Activated effector memory CD4-positive, alpha-beta T cell treated with Interleukin-2 at 50 U/mL for 16 hours (primary cell): ENCODE data around the gene PIM1.
"Not testable (repeated sequence)": the region's sequence is repeated elsewhere in the genome, so short reads cannot be mapped to it uniquely, and the experiment has no call there.

Experiments used
- DNase-seq: peaks from one replicate; pipeline ENCODE4 v3.0.0-alpha.2; 2020

PIM1 gene

GRCh38 chr6:37171970-37172812 is 2.2 kb downstream of the PIM1 start:
- peak; percentile 91 for DNase-seq

GRCh38 chr6:37172912-37173492 is 3.0 kb downstream of the PIM1 start:
- no peak for DNase-seq

GRCh38 chr6:37173493-37174195 is 3.7 kb downstream of the PIM1 start:
- peak; percentile 21 for DNase-seq

GRCh38 chr6:37174196-37174514 is 4.2 kb downstream of the PIM1 start:
- DNase-seq, result no peak

GRCh38 chr6:37174515-37175331 is 4.8 kb downstream of the PIM1 start:
- no peak for DNase-seq

GRCh38 chr6:37175332-37176267 is 5.6 kb downstream of the PIM1 start:
- no peak for DNase-seq

GRCh38 chr6:37176268-37177076 is 6.5 kb downstream of the PIM1 start:
- DNase-seq, result no peak

- no peak for DNase-seq
Measured at GRCh38 chr6:37177077-37177934, 7.4 kb downstream of the PIM1 start.

GRCh38 chr6:37177935-37178517 is 8.1 kb downstream of the PIM1 start:
- no peak for DNase-seq

- no peak for DNase-seq
Measured at GRCh38 chr6:37180075-37180474, 10.1 kb downstream of the PIM1 start.

- not testable (repeated sequence) for DNase-seq
Measured at GRCh38 chr6:37180610-37181009, 10.7 kb downstream of the PIM1 start.

- peak; percentile 57 for DNase-seq
Measured at GRCh38 chr6:37182736-37183590, 13.0 kb downstream of the PIM1 start.

- not testable (repeated sequence) for DNase-seq
Measured at GRCh38 chr6:37185949-37186720, 16.2 kb downstream of the PIM1 start.

GRCh38 chr6:37187321-37188022 is 17.5 kb downstream of the PIM1 start:
- no peak for DNase-seq

GRCh38 chr6:37188962-37189510 is 19.1 kb downstream of the PIM1 start:
- DNase-seq, result no peak

GRCh38 chr6:37190159-37190535 is 20.2 kb downstream of the PIM1 start:
- no peak for DNase-seq

GRCh38 chr6:37192666-37193065 is 22.7 kb downstream of the PIM1 start:
- DNase-seq, result no peak
